HepG2 (cell line): ENCODE measurements around the gene GPR156. TPM values are rescaled to one million over a fixed set of nuclear protein-coding genes. Genes with fewer than 3 reads are reported as not detected.

Experiments
- ATAC-seq: fragments of 200-7000 bp; cut with Tn5 transposase; 3 replicates; pipeline ENCODE4 v1.9.1; 2020; ENCODE audit warnings: mild to moderate bottlenecking, moderate library complexity
- BruUV-seq: library from RNA; stranded (reverse); fragments of 400-500 nt; replicated peaks from 2 replicates; lab custom pipeline; 2021; lab: Mats Ljungman, UMichigan
- CTCF ChIA-PET: fragments of 300-600 bp; formaldehyde crosslinking; extraction: SDS; loops from one replicate; lab custom pipeline; 2021; ENCODE audit warnings: low total read pairs, inconsistent platforms, low intra/inter-chr PET ratio; lab: Yijun Ruan, JAX
- POLR2A ChIA-PET: fragments of 350-600 bp; sonication (Branson Sonifier 250); formaldehyde crosslinking; loops from one replicate; lab custom pipeline; 2020; ENCODE audit warnings: antibody characterized with exemption, inconsistent platforms; lab: Yijun Ruan, JAX
- DNase-seq: peaks from one replicate; pipeline ENCODE4 v3.0.0-alpha.2; 2015; ENCODE audit warnings: low spot score
- FAIRE-seq: peaks from 3 replicates; lab custom pipeline; 2011; peaks lifted over from hg19 to GRCh38; lab: Jason Lieb, UNC
- H2AFZ ChIP-seq: one replicate; pipeline ENCODE4 v1.6.1; 2011; ENCODE audit warnings: low read length, inconsistent platforms
- H3K27ac ChIP-seq: fragments of 300-600 bp; 3 replicates; pipeline ENCODE4 v1.8.0; 2011; ENCODE audit warnings: mixed run types, mild to moderate bottlenecking, mixed read lengths, low read length, inconsistent platforms; ENCODE audit not compliant: insufficient read depth; ENCODE audit errors: extremely low read length
- H3K27me3 ChIP-seq, 2 experiments: fragments of 200-600 bp in 1 of 2; 2 replicates in 1 of 2; 3 replicates in 1 of 2; pipeline versions ENCODE4 v1.6.0 to v1.8.0; 2011; ENCODE audit warnings: low read length in 2 of 2, mild to moderate bottlenecking in 2 of 2, moderate library complexity in 2 of 2, inconsistent platforms in 1 of 2; ENCODE audit not compliant: insufficient read depth in 2 of 2, control insufficient read depth in 1 of 2
- H3K36me3 ChIP-seq, 2 experiments: fragments of 200-600 bp in 1 of 2; replicated peaks in 1 of 2; 2 replicates in 1 of 2; 3 replicates in 1 of 2; pipeline versions ENCODE4 v1.5.1 to v1.8.0; 2011; ENCODE audit warnings: low read length in 2 of 2, inconsistent platforms in 1 of 2; ENCODE audit not compliant: insufficient read depth in 2 of 2, control insufficient read depth in 1 of 2
- H3K4me1 ChIP-seq: 2 replicates; pipeline ENCODE4 v1.5.1; 2012; ENCODE audit warnings: low read length, inconsistent platforms; ENCODE audit not compliant: insufficient read depth
- H3K4me2 ChIP-seq: 2 replicates; pipeline ENCODE4 v1.6.0; 2011; ENCODE audit warnings: low read depth, low read length, inconsistent platforms
- H3K4me3 ChIP-seq, 3 experiments: fragments of 200-600 bp in 1 of 3; sonication (generic), shearing (Covaris generic) in 1 of 3; replicated peaks in 1 of 3; 2 replicates each; pipeline ENCODE4 v1.5.1; 2011 to 2016; ENCODE audit warnings: low read length in 3 of 3, inconsistent platforms in 2 of 3, low read depth in 2 of 3, mild to moderate bottlenecking in 2 of 3, control low read depth in 1 of 3, mixed read lengths in 1 of 3; ENCODE audit not compliant: insufficient read depth in 1 of 3
- H3K79me2 ChIP-seq: one replicate; pipeline ENCODE4 v1.6.1; 2011; ENCODE audit warnings: low read length, inconsistent platforms; ENCODE audit not compliant: insufficient read depth
- H3K9ac ChIP-seq: 2 replicates; pipeline ENCODE4 v1.6.0; 2011; ENCODE audit warnings: mild to moderate bottlenecking, low read depth, low read length, inconsistent platforms; ENCODE audit not compliant: insufficient read depth
- H3K9me3 ChIP-seq: 2 replicates; pipeline ENCODE4 v1.5.1; 2012; ENCODE audit warnings: mild to moderate bottlenecking, low read length
- H4K20me1 ChIP-seq: 2 replicates; pipeline ENCODE4 v1.6.0; 2011; ENCODE audit warnings: inconsistent platforms, mild to moderate bottlenecking, low read length, moderate library complexity; ENCODE audit not compliant: insufficient read depth
- ATF4 ChIP-seq, 2 experiments: fragments of 450-650 bp in 1 of 2; sonication (generic) in 1 of 2; formaldehyde crosslinking; IDR thresholded peaks; 2 replicates each; pipeline versions ENCODE4 v1.5.0 to v1.8.0; 2020 to 2022; ENCODE audit warnings: mild to moderate bottlenecking in 1 of 2, missing genetic modification reagents in 1 of 2
- DR1 ChIP-seq: sonication (generic); formaldehyde crosslinking; IDR thresholded peaks from 2 replicates; pipeline ENCODE4 v1.8.0; 2021; ENCODE audit warnings: mild to moderate bottlenecking, missing genetic modification reagents, inconsistent platforms
- GABPA ChIP-seq, 2 experiments: IDR thresholded peaks; 2 replicates each; pipeline ENCODE4 v1.6.1; 2011 to 2016; ENCODE audit warnings: low read depth in 2 of 2, low read length in 1 of 2, missing biosample characterization in 1 of 2, missing genetic modification characterization in 1 of 2
- GABPB1 ChIP-seq: IDR thresholded peaks from 2 replicates; pipeline ENCODE4 v1.6.1; 2016; ENCODE audit warnings: mild to moderate bottlenecking, missing genetic modification reagents, moderate library complexity, missing compliant biosample characterization
- MLXIP ChIP-seq: sonication (generic); formaldehyde crosslinking; IDR thresholded peaks from 2 replicates; pipeline ENCODE4 v1.9.0; 2021; ENCODE audit warnings: missing genetic modification reagents, borderline replicate concordance
- NFE2 ChIP-seq: sonication (generic); formaldehyde crosslinking; IDR thresholded peaks from 2 replicates; pipeline ENCODE4 v1.4.0; 2020; ENCODE audit warnings: missing genetic modification reagents
- ZFP90 ChIP-seq: sonication (generic); formaldehyde crosslinking; IDR thresholded peaks from 2 replicates; pipeline ENCODE4 v1.8.0; 2022; ENCODE audit warnings: missing genetic modification reagents, mild to moderate bottlenecking, inconsistent platforms, borderline replicate concordance
- WGBS: methylation state at CpG from one replicate; pipeline ENCODE4 v1.1.6; 2017; ENCODE audit warnings: low lambda C conversion rate; 5-methylcytosine and 5-hydroxymethylcytosine counted together
- in situ Hi-C: cut with HindIII; loops from 2 replicates; pipeline ENCODE4 v1.10.0; 2017; ENCODE audit warnings: low pct_unique_long_range_greater_than_20kb; ENCODE audit not compliant: extremely low pct_ligation_motif_present
- intact Hi-C: fragments of 100-400 bp; cut with micrococcal nuclease; formaldehyde crosslinking; loops from one replicate; pipeline ENCODE4 v1.10.0; 2022; ENCODE audit not compliant: unreplicated experiment
- polyA plus RNA-seq, 8 experiments: library from polyadenylated mRNA; depleted of rRNA in 3 of 8; stranded (reverse) in 7 of 8; unstranded in 1 of 8; fragments of >200 nt; fragmentation: Illumina TruSeq in 4 of 8; extraction: Trizol in 4 of 8; gene quantifications; 2 replicates each; pipeline versions ENCODE4 v1.2.1 to v1.2.3, GENCODE V29; 2011 to 2016; ENCODE audit warnings: low read depth in 4 of 8, missing spikeins in 1 of 8, mixed read lengths in 1 of 8; ENCODE audit not compliant: insufficient read depth in 1 of 8
- total RNA-seq, 5 experiments: library from RNA; depleted of rRNA; stranded (reverse); fragments of >200 nt; fragmentation: Illumina TruSeq; extraction: Trizol; gene quantifications; 2 replicates each; pipeline ENCODE4 v1.2.3, GENCODE V29; 2016; ENCODE audit warnings: low read depth in 1 of 5

The GPR156 gene
- total and polyA plus RNA-seq, 2 of the 13 experiments (the other 11 are each of a cell fraction or from before 2014, with no cell fraction given) = not detected

GRCh38 chr3:120130656-120131055, 154.4 kb downstream of the GPR156 start (continued):
- TF ChIP-seq DR1 (no peak), GABPB1 (CRISPR knock-in tag) (no peak), GABPA (IDR thresholded peaks at IDR 0.05; ENCODE audit: low read depth, low read length) (no peak), GABPA (CRISPR knock-in tag; IDR thresholded peaks at IDR 0.05; ENCODE audit: low read depth) (no peak), MLXIP (CRISPR knock-in tag) (no peak)
- TF ChIP-seq, all 625 proteins: peak for 0

GRCh38 chr3:120129718-120130513, 155.1 kb downstream of the GPR156 start:
- TF ChIP-seq NFE2 (CRISPR knock-in tag) = no peak
- TF ChIP-seq ZFP90 = no peak
- TF ChIP-seq ATF4 (CRISPR knock-in tag; IDR thresholded peaks at IDR 0.05) = no peak
- H3K27ac ChIP-seq = no peak overlapping the region
- no TSS peak for BruUV-seq
- DNase-seq = no peak
- WGBS = 50% methylated on average over 2 of the region's 2 CpGs
- intact Hi-C loops (loop anchor here (10.0 kb wide), 1 partner anchor 65 kb away; no protein-coding TSS in a partner anchor), in situ Hi-C loops (no loop called here)
- no peaks in the 10 kb centered on the region for H3K4me1 ChIP-seq
- no peak overlapping the region for H3K4me2 ChIP-seq
- H4K20me1 ChIP-seq = no peaks in the 10 kb centered on the region
- ATAC-seq = no peak
- H3K9me3 ChIP-seq = no peaks in the 10 kb centered on the region
- CTCF ChIA-PET = no interaction called here
- POLR2A ChIA-PET = interaction anchor here (1.2 kb wide), 1 partner anchor 35 kb away, joined by 6 read pairs; no protein-coding TSS in a partner anchor
- FAIRE-seq = no peak
- no peaks in the 10 kb centered on the region for H3K27me3 ChIP-seq
- H2AFZ ChIP-seq = no peak overlapping the region
- H3K4me3 ChIP-seq = no peak overlapping the region
- H3K9ac ChIP-seq = no peak overlapping the region
- H3K79me2 ChIP-seq = no peaks in the 10 kb centered on the region
- H3K36me3 ChIP-seq = no peaks in the 10 kb centered on the region
